T1000 (cell line): ENCODE results near the gene THAP7.
"Not testable (repeated sequence)": the region's sequence is repeated elsewhere in the genome, so short reads cannot be mapped to it uniquely, and the experiment has no call there.

Experiments
- DNase-seq: peaks from one replicate; lab custom pipeline; 2025; ENCODE audit warnings: mixed read lengths; lab: John Stamatoyannopoulos, UW

The THAP7 gene

DNA sequence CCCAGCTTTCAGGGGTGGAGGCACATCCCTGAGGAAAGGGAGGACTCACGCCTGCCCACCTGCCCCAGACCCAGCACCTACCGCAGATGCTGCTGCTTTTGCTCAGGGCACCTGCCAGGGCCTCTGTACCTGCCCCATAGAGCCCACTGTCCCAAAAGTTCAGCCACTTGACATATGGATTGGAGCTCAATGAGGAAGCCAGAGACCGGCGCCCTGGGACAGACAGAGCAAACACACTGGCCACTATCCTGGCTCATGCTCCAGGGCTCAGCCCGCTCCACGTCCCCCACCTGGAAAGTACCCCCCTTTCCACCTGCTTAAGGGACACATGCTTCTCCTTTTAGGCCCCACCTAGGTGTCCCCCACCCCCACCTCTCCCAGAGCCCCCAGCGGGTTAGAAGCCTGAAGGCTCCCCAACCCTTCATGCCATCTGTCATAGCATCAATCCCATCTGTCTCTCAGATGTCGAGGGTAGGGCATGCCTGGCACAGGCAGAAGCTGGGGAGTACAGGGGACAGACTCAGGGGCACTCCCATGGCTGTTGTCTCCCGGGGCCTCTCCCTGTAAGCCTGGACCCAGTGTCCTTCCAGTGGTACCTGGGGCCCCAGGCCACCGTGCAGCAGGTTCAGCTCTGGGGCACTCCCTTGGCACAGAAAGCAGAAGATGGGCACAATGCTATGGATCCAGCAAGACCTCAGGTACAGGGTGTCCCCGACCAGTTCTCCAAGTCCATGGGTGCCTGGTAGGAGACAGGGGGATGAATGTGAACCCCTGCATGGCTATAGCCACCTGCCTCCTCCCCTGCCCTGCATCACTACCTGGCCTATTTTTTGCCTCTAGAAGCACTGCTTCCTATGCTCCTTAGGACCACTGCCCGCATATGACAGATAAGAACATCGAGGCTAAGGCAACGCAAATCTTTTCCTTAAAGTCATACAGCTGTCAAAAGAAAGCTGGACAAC is 10.8 kb upstream of the THAP7 start:
- DNase-seq, result no peak

DNA sequence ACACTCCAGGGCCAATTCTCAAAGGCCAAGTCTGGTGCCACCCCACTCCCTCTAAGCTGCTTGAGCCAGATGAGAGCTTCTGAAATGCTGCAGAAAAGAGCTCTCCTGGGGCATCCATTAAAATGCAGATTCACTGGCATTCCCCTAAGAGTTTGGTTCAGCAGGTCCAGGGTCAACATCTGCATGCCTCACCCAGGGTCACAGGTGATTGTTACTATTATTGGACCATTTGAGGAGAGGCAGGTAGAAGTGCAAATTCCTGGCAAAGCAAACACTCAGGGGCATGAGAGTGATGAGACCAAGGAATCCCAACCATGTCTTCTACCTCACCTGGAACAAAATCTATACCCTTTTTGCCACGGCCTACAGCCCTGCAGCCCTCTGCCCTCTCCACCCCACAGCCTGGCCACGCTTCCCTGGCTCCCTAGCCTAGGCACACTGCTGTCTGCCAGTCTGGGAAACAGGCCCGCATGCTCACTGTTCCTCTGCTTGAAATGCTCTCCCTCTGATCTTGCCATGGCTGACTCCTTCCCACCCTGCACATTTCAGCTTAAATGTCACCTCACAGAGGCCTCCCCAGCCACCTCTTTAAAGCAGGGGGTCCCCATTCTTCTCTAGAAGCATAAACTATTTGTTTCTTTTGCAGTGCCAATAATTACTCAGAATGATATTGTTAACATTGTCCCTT is 8.7 kb upstream of the THAP7 start:
- DNase-seq, result no peak

DNA sequence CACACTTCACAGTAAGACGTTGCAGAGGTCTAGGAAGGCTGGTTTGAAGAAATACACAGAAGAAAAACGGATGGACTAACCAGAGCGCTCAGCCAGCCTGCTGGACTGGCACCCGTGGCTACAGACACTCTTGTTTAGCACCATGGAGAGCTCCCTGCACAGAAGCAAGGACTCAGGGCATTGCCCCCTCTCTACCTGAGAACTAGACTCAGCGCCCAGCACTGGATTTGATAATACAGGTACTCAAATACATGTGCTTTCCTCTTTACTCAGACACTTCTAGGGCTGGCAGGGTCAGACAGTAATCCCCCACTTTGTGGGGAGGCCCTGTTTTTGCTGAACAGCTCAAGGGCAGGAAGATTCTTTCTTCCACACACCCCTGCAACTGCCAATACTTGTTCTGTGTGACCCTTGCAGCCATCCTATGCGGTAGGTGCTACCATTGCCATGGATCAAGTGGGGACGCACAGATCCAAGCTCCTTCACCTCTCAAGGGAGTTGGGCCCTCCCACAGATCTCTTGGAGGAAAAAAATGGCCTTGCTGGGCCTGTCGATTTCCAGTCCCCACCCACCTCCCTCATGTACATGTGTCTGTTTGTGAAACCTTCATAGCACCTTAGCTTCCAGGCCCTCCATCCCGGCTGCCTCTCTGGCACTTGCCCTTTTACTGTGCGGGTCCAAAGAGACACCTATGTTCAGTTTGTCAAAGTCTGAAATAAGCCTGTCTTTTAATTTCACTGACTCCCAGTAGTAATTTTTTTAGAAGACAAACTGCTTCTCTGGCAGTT is 7.9 kb upstream of the THAP7 start:
- no peak for DNase-seq

DNA sequence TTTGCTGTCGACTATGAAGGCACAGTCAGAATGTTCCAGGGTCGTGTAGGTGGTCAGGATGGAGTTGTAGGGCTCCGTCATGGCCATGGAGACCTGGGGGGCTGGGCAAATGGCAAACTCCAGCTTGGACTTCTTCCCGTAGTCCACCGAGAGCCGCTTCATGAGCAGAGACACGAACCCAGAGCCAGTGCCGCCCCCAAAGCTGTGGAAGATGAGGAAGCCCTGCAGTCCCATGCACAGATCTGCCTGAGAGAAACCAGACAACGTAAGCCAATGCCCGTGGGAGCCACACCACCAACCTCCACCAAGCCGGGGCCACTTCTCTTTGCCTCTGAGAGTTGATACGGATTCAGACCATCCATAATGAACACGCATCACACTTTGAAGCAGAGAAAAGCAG is 7.3 kb upstream of the THAP7 start:
- not testable (repeated sequence) for DNase-seq

DNA sequence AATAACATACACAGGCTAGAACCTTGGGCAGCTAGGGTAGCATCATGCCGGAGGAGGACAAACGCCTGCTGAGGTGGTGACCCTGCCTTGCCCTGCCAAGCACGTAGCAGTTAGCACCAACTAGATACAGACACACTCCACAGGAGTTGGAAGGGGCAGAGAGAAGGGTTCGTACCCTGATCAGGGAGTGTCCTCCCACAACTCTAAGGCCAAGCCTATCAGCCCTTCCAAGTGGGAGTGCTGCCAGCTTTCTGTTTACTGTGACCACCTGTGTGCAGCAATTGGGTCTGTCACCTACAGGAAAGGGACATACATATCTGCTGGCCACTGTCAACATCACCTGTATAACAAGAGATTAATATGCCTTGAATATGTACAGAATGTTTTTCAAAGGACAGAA is 1.9 kb upstream of the THAP7 start:
- DNase-seq, result no peak

DNA sequence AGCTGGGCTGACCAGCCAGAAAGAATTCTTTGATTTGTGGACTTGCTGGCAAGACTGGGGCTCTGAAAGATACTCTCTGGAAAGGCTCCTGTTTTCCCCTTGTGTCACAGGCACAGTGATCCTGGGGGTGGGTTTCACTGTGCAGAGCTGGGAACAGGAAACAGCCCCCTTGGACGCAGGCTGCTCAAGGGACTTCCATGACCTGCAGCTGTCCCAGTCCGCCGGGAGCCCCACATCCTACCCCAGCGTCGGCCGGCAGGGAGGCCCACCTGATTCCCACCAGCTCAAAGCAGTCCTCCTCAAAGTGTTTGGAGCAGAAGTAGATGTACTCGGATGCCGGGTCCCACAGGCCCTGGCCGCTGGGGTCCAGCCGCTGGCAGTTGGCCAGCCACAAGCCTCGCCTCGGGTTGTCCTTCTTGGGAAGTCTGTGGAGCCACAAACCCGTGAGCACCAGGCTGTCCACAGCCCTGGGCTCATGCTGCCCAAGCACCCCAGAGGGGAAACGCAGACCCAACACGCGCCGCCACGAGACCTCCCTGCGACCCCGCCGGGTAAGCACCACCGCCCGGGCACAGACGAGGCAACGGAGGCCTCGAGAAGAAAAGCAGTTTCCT is 824 bp downstream of the THAP7 start:
- DNase-seq, result no peak

DNA sequence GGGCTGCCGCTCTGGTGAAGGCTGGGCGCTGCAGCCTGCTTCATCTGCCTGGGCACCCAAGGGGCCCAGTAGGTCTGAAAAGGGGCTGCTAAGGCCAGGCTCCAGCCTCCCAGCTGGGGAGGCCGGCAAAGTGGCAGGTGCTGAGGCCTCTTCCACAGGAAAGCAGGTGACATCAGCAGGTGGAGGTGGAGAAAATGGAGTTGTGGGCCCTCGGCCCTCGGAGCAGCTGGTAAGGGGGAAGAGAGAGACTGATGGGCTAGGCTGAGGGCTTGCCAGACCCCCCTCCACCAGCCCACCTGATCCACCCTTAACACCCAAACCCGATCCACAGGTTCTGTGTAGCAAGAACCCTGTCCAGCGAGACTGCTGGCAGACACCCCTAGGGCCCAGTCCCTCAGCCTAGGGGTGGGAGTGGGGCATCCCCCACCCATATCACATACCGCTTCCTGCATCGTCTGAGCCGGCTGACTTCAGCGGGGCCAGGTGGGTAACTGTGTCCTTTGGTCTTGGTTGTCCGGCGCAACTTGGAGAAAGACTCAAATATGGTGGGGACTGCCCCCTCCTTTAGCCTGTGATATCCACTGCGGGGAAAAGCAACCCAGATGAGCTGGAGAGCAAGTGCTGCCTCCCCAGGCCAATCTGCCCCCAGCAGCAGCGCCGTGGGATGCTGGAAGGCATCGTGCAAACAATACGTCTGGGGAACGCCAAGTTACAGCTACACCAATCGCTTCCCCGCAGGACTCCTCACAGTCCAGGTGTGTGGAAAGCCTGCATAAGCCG is 1.5 kb downstream of the THAP7 start:
- no peak for DNase-seq

DNA sequence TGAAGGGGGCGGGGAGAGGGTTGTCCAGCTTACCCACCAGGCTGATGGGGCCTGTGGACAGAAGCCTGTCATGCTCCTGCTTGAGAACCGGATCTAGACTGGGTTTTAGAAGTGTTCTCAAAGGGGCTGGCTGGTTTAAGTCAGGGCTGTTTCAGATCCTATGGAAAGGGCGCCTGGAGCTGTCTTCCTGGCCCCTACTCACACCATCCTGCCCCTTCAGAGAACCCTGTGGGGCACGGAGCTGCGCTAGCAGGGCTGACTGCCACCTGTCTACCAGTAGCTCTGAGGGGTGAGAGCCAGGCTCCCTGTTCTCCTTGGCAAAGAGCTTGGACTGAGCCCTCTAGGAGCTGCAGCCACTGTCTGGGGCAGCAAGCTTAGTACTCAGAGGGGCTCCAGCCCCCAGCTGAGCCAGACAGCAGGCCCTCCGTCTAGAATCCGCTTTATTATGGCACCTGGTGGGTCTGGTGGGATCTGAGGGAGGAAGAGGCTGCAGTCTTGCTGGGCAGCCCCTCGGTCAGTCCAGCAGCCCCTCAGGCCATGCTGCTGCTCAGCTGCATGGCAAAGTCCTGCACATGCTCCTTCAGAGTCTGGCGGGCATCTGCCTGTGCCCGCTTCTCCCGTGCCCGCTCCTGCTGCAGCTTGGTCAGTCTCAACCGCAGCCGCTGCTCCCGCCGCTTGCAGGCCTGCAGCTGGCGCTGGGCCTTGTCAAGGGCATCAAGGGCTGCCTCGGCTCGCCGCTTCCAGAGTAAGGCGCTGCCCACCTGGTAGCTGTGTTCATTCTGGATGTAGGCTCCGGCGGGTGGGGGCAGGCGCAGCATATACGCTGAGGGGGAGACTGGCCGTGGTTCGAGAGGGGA is 2.3 kb downstream of the THAP7 start:
- DNase-seq, result no peak

DNA sequence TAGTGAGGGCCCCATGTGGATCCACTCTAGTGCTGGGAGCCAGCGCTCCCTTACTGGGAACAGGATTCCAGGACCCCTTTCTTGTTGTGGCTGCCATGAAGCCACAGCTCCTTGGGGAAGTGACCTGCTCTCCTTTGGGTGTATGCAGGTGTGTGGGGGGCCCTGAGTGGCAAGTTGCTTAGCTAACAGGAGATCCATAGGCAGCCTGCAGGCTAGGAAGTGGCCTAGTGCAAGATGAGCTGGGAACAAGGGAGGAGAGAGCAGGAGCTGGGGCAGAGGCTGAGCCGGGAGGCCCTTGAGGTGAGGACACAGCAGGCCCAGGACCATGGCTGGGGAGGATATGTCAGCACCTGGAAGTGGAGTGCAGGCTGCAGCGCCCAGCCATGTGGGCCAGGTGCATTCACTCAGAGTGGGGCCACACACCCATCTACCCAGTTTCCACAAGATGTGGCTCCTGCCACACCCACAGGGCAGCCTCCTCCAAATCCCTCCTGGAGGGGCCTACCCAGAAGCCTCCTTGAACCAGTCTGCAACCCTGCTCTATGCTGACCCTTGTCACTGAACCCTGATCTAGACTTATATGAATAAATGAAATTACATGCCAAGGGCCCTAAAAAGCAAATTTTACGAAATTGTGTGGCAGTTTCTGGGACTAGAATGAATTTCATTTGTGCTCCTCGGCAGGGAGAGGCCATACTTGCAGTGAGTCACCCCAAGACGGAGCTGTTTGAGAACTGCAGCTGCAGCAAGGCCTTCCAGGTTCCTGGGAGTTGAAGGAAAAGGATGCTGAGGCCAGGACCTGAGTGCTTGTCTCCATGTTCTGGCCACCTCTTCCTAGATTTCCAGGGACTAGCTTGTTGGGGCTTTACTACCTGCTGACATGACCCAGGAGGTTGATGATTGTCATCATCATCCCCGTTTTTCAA is 3.2 kb downstream of the THAP7 start:
- no peak for DNase-seq

DNA sequence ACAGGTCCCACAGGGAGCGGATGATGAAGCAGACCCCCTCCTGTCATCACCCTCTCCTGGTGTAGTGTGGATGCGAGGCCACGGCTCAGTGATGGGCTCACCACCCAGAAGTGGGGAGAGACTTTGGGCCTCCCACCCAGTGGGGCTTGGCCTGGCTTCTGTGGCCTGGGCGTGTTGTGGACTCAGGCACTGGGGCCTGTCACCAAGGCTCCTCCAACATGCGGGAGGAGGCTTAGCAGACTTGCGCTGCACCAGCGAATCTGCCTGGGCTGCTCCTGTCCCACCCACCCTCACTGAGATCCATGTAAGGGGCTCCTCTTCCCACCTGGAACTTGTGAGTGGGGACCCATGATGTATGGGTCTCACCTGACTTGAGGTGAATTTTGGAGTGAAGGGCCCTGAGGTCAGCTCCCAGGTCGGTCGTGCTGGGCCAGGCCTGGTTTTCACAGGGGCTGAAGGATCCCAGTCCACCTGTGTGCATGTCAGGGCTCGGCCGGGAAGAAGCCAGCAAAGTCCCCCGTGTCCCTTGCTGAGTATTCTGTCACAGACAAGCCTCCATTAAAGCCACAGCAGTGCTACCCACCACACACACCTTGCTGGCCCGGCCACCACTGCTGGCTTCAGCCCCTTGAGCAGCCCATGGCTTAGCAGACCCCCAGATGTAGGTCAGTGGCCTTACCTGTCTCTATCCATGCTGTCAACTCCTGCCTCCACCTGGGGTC is 4.2 kb downstream of the THAP7 start:
- no peak for DNase-seq

DNA sequence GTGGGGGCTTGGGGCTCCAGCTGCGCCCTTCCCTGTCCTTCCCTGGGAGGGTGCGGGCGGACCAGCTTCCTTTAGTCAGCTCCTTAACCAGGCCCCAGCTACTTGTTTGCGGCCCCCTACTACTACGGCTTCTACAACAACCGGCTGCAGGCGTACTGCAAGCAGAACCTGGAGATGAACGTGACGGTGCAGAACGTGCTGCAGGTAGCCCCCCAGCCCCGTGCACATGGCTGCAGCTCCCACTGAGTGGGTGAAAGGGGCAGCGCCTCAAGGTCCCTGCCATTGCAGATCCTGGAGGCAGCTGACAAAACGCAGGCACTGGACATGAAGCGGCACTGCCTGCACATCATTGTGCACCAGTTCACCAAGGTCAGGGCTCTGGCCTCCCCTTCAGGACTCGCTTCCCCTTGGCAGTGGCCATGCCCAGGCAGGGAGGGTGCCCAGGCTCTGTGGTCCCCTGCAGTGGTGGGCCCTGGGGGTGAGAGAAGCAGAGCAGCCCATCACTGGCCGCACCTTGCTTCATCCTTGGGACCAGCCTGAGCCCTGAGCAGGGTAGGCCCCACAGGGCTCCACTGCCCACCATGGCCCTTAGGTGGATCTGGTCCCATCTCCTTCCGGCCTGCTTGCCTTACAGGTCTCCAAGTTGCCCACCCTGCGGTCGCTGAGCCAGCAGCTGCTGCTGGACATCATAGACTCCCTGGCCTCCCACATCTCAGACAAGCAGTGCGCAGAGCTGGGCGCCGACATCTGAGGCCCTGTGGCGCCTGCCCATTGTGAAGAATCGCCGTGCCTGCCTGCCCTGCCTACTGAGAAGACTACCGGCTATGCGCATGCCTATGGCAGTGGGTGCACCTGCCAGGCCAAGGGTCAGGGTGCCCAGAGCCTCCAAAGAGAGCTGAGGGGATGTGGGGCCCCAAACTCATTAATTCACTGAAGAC is 5.1 kb downstream of the THAP7 start:
- DNase-seq, result no peak

DNA sequence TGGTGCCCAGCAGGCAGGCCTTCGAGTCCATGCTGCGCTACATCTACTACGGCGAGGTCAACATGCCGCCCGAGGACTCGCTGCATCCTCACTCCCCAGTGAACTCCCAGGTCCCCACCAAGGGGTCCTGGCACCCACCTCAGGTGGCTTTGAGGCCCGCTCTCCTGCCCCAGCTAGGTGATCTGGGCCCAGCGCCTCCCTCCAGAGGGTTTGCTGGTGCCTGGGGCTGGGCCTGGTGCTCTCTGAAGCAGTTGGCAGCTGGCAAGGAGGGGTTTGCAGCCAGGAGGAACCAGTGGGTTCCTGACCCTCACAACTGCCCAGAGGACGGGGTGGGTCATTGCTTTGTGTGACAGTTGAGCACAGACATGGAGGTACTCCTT is 5.9 kb downstream of the THAP7 start:
- no peak for DNase-seq

DNA sequence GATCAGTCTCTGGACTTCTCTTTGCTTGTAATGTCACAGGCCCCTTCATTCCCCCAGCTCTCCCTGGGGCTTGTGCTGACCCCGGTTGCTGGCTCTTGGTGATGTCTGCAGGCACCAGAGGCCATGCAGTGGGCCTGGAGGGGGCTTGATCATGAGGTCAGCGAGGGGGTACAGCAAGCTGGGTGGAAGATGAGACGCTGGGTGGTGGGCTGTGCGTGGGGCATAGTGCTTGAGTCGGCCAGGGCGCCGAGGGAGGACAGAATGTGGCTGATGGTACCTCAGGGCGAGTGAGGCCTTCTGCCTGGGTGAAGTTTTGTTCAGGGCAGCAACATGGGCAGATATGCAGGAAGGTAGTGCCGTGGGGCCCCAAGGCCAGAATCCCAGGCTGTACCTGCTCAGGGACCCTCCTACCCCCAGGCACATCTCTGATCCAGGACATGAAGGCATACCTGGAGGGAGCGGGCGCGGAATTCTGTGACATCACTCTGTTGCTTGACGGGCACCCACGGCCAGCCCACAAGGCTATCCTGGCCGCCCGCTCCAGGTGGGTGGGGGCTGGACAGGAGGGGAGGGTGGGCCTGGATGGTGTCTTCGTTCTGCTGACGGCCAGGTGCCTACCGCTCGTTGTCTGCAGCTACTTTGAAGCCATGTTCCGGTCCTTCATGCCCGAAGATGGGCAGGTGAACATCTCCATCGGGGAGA is 6.4 kb downstream of the THAP7 start:
- DNase-seq, result no peak

DNA sequence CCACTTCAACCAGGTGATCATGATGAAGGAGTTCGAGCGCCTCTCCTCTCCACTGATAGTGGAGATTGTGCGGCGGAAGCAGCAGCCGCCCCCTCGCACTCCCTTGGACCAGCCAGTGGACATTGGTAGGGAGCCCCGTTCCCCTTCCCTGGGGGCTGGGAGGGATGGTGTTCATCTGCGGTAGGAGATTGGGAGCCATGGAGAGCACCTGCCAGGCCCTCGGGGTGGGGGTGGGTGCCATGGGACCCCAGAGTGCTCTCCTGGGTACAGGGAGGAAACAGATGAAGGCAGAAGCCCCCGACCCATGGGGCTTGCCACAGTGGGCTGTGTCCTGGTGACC is 7.0 kb downstream of the THAP7 start:
- no peak for DNase-seq

DNA sequence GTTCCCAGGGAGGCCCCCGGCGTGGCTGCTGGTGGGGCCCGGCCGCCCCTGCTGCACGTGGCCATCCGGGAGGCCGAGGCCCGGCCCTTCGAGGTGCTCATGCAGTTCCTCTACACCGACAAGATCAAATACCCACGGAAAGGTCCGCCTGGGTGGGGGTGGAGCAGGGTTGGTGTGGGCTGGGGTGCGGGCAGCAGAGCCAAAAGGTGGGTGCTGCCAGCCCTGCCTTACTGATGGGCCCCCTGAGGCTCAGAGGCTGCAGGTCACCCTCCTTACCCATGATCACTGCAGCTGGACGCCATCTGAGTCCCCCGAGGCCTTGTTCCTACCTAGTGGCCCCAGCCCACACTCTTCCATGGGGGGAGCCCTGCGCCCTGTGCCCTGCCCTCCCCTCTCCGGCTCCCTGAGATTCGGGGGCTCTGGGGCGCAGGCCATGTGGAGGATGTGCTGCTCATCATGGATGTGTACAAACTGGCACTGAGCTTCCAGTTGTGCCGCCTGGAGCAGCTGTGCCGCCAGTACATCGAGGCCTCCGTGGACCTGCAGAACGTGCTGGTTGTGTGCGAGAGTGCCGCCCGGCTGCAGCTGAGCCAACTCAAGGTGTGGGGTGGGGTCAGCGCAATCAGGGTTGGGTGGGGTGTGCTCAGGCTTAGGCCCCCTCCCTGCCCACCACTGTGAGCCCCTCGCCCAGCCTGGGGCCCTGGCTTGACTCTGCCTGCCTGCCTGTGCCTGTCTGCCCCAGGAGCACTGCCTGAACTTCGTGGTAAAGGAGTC is 7.6 kb downstream of the THAP7 start:
- no peak for DNase-seq
